ENCODE results near the gene IGF2R. TPM values are rescaled to one million over a fixed set of nuclear protein-coding genes. Genes with fewer than 3 reads are reported as not detected.

Gene IGF2R
- total and polyA plus RNA-seq, 2 donors (not counting 1 experiment from before 2014, with no cell fraction given): 9.5 to 53.3 TPM

GRCh38 chr6:160141001-160141726, 172.3 kb downstream of the IGF2R start:
- ATAC-seq (ENCODE audit: low read depth) (no peak), DNase-seq (no peak)
- intact Hi-C loops (cut with micrococcal nuclease): no loop called here
- no peak for TF ChIP-seq EZH2 (IDR thresholded peaks at IDR 0.05; ENCODE audit: borderline replicate concordance, insufficient read depth, low read depth, low read length, poor library complexity, severe bottlenecking)
- TF ChIP-seq, protein P1, sequence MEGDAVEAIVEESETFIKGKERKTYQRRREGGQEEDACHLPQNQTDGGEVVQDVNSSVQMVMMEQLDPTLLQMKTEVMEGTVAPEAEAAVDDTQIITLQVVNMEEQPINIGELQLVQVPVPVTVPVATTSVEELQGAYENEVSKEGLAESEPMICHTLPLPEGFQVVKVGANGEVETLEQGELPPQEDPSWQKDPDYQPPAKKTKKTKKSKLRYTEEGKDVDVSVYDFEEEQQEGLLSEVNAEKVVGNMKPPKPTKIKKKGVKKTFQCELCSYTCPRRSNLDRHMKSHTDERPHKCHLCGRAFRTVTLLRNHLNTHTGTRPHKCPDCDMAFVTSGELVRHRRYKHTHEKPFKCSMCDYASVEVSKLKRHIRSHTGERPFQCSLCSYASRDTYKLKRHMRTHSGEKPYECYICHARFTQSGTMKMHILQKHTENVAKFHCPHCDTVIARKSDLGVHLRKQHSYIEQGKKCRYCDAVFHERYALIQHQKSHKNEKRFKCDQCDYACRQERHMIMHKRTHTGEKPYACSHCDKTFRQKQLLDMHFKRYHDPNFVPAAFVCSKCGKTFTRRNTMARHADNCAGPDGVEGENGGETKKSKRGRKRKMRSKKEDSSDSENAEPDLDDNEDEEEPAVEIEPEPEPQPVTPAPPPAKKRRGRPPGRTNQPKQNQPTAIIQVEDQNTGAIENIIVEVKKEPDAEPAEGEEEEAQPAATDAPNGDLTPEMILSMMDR (IDR thresholded peaks at IDR 0.05): no peak
- H3K4me3 Mint-ChIP-seq: no peak overlapping the region
- Histone ChIP-seq H3K9ac (ENCODE audit: low read length) (no peak overlapping the region), H2AFZ (ENCODE audit: insufficient read depth, low read depth, low read length, poor library complexity, severe bottlenecking) (no peak overlapping the region), H3K36me3 (replicated peaks in 1 of 2; ENCODE audit: control extremely low read depth in 1 of 2, control insufficient read depth in 1 of 2, extremely low read depth in 1 of 2, insufficient read depth in 2 of 2, low read length in 1 of 2) (no peaks in the 10 kb centered on the region), H3K4me2 (replicated peaks; ENCODE audit: low read depth, low read length, poor library complexity, severe bottlenecking) (no peak overlapping the region), H3K27me3 (replicated peaks in 1 of 4; ENCODE audit: control extremely low read depth in 1 of 4, control insufficient read depth in 3 of 4, insufficient read depth in 4 of 4, low read length in 3 of 4) (peaks cover 0 to 3% (median 0%) of the 10 kb centered on the region in 4 experiments), H4K20me1 (ENCODE audit: control insufficient read depth, insufficient read depth, low read length, poor library complexity, severe bottlenecking) (no peaks in the 10 kb centered on the region), H3K4me3 (ENCODE audit: control extremely low read depth in 1 of 5, extremely low read depth in 1 of 5, insufficient read depth in 1 of 5, low read depth in 2 of 5, low read length in 4 of 5) (no peak overlapping the region), H3K79me2 (ENCODE audit: control insufficient read depth, insufficient read depth, low read length) (no peaks in the 10 kb centered on the region), H3K4me1 (ENCODE audit: control insufficient read depth in 2 of 2, insufficient read depth in 2 of 2, low read length in 2 of 2) (peaks cover 0 to 4% of the 10 kb centered on the region in 2 donors), H3K27ac (ENCODE audit: low read length in 2 of 2) (no peak overlapping the region), H3K9me3 (ENCODE audit: control extremely low read depth in 1 of 3, control insufficient read depth in 2 of 3, insufficient read depth in 1 of 3, low read length in 2 of 3) (no peaks in the 10 kb centered on the region)
- no peaks in the 10 kb centered on the region for H3K4me1 Mint-ChIP-seq
- WGBS (ENCODE audit: insufficient coverage): 83% methylated on average over 4 of the region's 5 CpGs
- CTCF ChIA-PET: interaction anchor here (0.6 kb wide), 1 partner anchor 1232 kb away, joined by 3 read pairs; no protein-coding TSS in a partner anchor
- H3K27me3 Mint-ChIP-seq: no peaks in the 10 kb centered on the region
- H3K27ac Mint-ChIP-seq: no peak overlapping the region
- POLR2A ChIA-PET: no interaction called here
- H3K9me3 Mint-ChIP-seq (ENCODE audit: insufficient read depth): peaks cover 6% of the 10 kb centered on the region

DNA sequence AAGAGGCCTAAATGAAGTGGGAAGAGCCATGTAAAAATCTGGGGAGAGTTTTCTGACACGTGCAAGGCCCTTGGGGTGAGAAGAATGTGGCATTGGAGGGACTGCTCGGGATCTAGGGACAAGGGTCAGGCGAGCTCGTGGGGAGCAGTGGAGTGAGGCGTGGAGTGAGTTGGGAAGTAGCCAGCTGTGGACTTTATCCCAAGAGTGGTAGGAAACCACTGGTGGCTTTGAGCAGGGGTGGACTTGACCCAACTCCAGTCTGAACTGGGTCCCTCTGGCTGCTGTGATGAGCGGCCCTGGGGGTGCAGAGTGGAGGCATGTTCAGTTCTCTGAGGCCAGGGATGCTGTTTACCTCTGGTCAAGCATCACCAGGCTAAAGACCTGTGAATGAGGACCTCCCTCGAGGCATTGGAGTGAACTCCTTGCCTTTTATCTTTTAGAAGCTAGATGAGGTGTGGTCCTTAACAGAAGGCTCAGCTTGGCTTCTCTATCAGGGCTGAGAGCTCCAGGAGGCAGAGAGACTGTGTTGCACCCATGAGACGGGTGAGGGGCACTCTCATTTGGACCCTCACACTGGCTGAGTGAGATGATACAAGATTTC, 173.3 kb downstream of the IGF2R start:
- ChIA-PET POLR2A (no interaction called here), CTCF (no interaction called here)
- no peaks in the 10 kb centered on the region for H3K4me1 Mint-ChIP-seq
- H3K9me3 Mint-ChIP-seq (ENCODE audit: insufficient read depth): peaks cover 6% of the 10 kb centered on the region
- no peak overlapping the region for H3K4me3 ChIP-seq (ENCODE audit: control extremely low read depth in 1 of 5, extremely low read depth in 1 of 5, insufficient read depth in 1 of 5, low read depth in 2 of 5, low read length in 4 of 5)
- ATAC-seq (ENCODE audit: low read depth) (no peak), DNase-seq (no peak)
- H4K20me1 ChIP-seq (ENCODE audit: control insufficient read depth, insufficient read depth, low read length, poor library complexity, severe bottlenecking): no peaks in the 10 kb centered on the region
- TF ChIP-seq, protein P1 (IDR thresholded peaks at IDR 0.05): no peak
- TF ChIP-seq EZH2 (IDR thresholded peaks at IDR 0.05; ENCODE audit: borderline replicate concordance, insufficient read depth, low read depth, low read length, poor library complexity, severe bottlenecking): no peak
- no peak overlapping the region for H3K4me3 Mint-ChIP-seq
- peaks cover 1% of the 10 kb centered on the region for H3K27me3 Mint-ChIP-seq
- H3K4me2 ChIP-seq (replicated peaks; ENCODE audit: low read depth, low read length, poor library complexity, severe bottlenecking): no peak overlapping the region
- no peak overlapping the region for H3K27ac ChIP-seq (ENCODE audit: low read length in 2 of 2)
- H3K36me3 ChIP-seq (replicated peaks in 1 of 2; ENCODE audit: control extremely low read depth in 1 of 2, control insufficient read depth in 1 of 2, extremely low read depth in 1 of 2, insufficient read depth in 2 of 2, low read length in 1 of 2): no peaks in the 10 kb centered on the region
- WGBS (ENCODE audit: insufficient coverage): 87% methylated on average over 8 of the region's 8 CpGs
- H3K27me3 ChIP-seq (replicated peaks in 1 of 4; ENCODE audit: control extremely low read depth in 1 of 4, control insufficient read depth in 3 of 4, insufficient read depth in 4 of 4, low read length in 3 of 4): peaks cover 0 to 3% (median 0%) of the 10 kb centered on the region in 4 experiments
- H3K9me3 ChIP-seq (ENCODE audit: control extremely low read depth in 1 of 3, control insufficient read depth in 2 of 3, insufficient read depth in 1 of 3, low read length in 2 of 3): no peaks in the 10 kb centered on the region
- no peaks in the 10 kb centered on the region for H3K79me2 ChIP-seq (ENCODE audit: control insufficient read depth, insufficient read depth, low read length)
- intact Hi-C loops (cut with micrococcal nuclease): no loop called here
- H2AFZ ChIP-seq (ENCODE audit: insufficient read depth, low read depth, low read length, poor library complexity, severe bottlenecking): no peak overlapping the region
- peaks cover 0 to 4% of the 10 kb centered on the region in 2 donors for H3K4me1 ChIP-seq (ENCODE audit: control insufficient read depth in 2 of 2, insufficient read depth in 2 of 2, low read length in 2 of 2)
- H3K9ac ChIP-seq (ENCODE audit: low read length): no peak overlapping the region
- no peak overlapping the region for H3K27ac Mint-ChIP-seq
